ENCODE data around the gene PPP1R9B. TPM values are rescaled to one million over a fixed set of nuclear protein-coding genes. Genes with fewer than 3 reads are reported as not detected.

The PPP1R9B gene
- total and polyA plus RNA-seq, 2 experiments from 2014 or later: 6.2 to 59.4 TPM

GRCh38 chr17:50139950-50140885, 10.3 kb downstream of the PPP1R9B start:
- no peak overlapping the region for H3K27ac ChIP-seq
- H3K9me3 ChIP-seq (ENCODE audit: low read depth): no peaks in the 10 kb centered on the region
- no peaks in the 10 kb centered on the region for H3K4me1 ChIP-seq (ENCODE audit: low read depth)
- peak; percentile 59 for TF ChIP-seq CTCF (IDR thresholded peaks at IDR 0.05; ENCODE audit: low read depth, low read length)
- DNase-seq (ENCODE audit: low read depth in 1 of 2, low spot score in 1 of 2): peak; percentile 70 to 87
- H3K36me3 ChIP-seq: peaks cover 61% of the 10 kb centered on the region
- H3K27me3 ChIP-seq: no peaks in the 10 kb centered on the region
- no peak overlapping the region for H3K4me3 ChIP-seq

- H3K4me3 ChIP-seq: no peak overlapping the region
- peaks cover 55% of the 10 kb centered on the region for H3K36me3 ChIP-seq
- H3K27me3 ChIP-seq: no peaks in the 10 kb centered on the region
- no peaks in the 10 kb centered on the region for H3K4me1 ChIP-seq (ENCODE audit: low read depth)
- no peak for TF ChIP-seq CTCF (IDR thresholded peaks at IDR 0.05; ENCODE audit: low read depth, low read length)
- no peak for DNase-seq (ENCODE audit: low read depth in 1 of 2, low spot score in 1 of 2)
- H3K27ac ChIP-seq: no peak overlapping the region
- H3K9me3 ChIP-seq (ENCODE audit: low read depth): no peaks in the 10 kb centered on the region
Observed at GRCh38 chr17:50139185-50139783, 11.2 kb downstream of the PPP1R9B start.

- no peaks in the 10 kb centered on the region for H3K9me3 ChIP-seq (ENCODE audit: low read depth)
- DNase-seq (ENCODE audit: low read depth in 1 of 2, low spot score in 1 of 2): no peak
- H3K27ac ChIP-seq: no peak overlapping the region
- no peak overlapping the region for H3K4me3 ChIP-seq
- peaks cover 9% of the 10 kb centered on the region for H3K4me1 ChIP-seq (ENCODE audit: low read depth)
- peaks cover 41% of the 10 kb centered on the region for H3K36me3 ChIP-seq
- H3K27me3 ChIP-seq: no peaks in the 10 kb centered on the region
- no peak for TF ChIP-seq CTCF (IDR thresholded peaks at IDR 0.05; ENCODE audit: low read depth, low read length)
Observed at GRCh38 chr17:50137042-50137441, 13.4 kb downstream of the PPP1R9B start.

- Histone ChIP-seq H3K36me3 (peaks cover 41% of the 10 kb centered on the region), H3K4me1 (ENCODE audit: low read depth) (peaks cover 9% of the 10 kb centered on the region), H3K27ac (no peak overlapping the region), H3K4me3 (no peak overlapping the region), H3K27me3 (peaks cover under 1% of the 10 kb centered on the region), H3K9me3 (ENCODE audit: low read depth) (no peaks in the 10 kb centered on the region)
- no peak for TF ChIP-seq CTCF (IDR thresholded peaks at IDR 0.05; ENCODE audit: low read depth, low read length)
- DNase-seq (ENCODE audit: low read depth in 1 of 2, low spot score in 1 of 2): no peak
Observed at GRCh38 chr17:50136096-50136687, 14.3 kb downstream of the PPP1R9B start.

GRCh38 chr17:50135316-50136095, 15.0 kb downstream of the PPP1R9B start:
- no peak for DNase-seq (ENCODE audit: low read depth in 1 of 2, low spot score in 1 of 2)
- Histone ChIP-seq H3K27me3 (peaks cover 7% of the 10 kb centered on the region), H3K36me3 (peaks cover 41% of the 10 kb centered on the region), H3K27ac (no peak overlapping the region), H3K9me3 (ENCODE audit: low read depth) (no peaks in the 10 kb centered on the region), H3K4me3 (no peak overlapping the region), H3K4me1 (ENCODE audit: low read depth) (peaks cover 9% of the 10 kb centered on the region)
- no peak for TF ChIP-seq CTCF (IDR thresholded peaks at IDR 0.05; ENCODE audit: low read depth, low read length)
